HFFc6 (cell line): ENCODE results near the gene GNG7. TPM values are rescaled to one million over a fixed set of nuclear protein-coding genes. Genes with fewer than 3 reads are reported as not detected.
"Not testable (repeated sequence)": the region's sequence is repeated elsewhere in the genome, so short reads cannot be mapped to it uniquely, and the experiment has no call there.

Source experiments
- DNase-seq: peaks from one replicate; pipeline ENCODE4 v3.0.0-alpha.2; 2018
- H3K27ac Mint-ChIP-seq: 2 replicates; pipeline ENCODE4 v1.8.0; 2020; ENCODE audit warnings: mild to moderate bottlenecking, mixed read lengths
- H3K27me3 Mint-ChIP-seq: 2 replicates; pipeline ENCODE4 v1.8.0; 2021; ENCODE audit warnings: mild to moderate bottlenecking, moderate library complexity, mixed read lengths; ENCODE audit not compliant: insufficient read depth
- H3K36me3 Mint-ChIP-seq: 2 replicates; pipeline ENCODE4 v1.8.0; 2021; ENCODE audit warnings: low read depth, mixed read lengths
- H3K4me1 Mint-ChIP-seq: 2 replicates; pipeline ENCODE4 v1.8.0; 2020; ENCODE audit warnings: low read depth, mixed read lengths
- H3K4me3 Mint-ChIP-seq: 2 replicates; pipeline ENCODE4 v1.8.0; 2020; ENCODE audit warnings: mild to moderate bottlenecking, moderate library complexity, mixed read lengths
- H3K9me3 Mint-ChIP-seq: 2 replicates; pipeline ENCODE4 v1.8.0; 2020; ENCODE audit warnings: mild to moderate bottlenecking, mixed read lengths
- CTCF ChIP-seq: fragments of 200-600 bp; sonication (generic); IDR thresholded peaks from 2 replicates; pipeline ENCODE4 v1.5.0; 2021; ENCODE audit warnings: antibody characterized with exemption, mild to moderate bottlenecking
- total RNA-seq, 6 experiments: library from RNA; stranded (reverse); fragmentation: NEBNext Ultra II Directional; extraction: Animal tissue kit (Norgen Biotek cat#: 25700); gene quantifications; 2 replicates in 1 of 6; 3 replicates in 5 of 6; pipeline ENCODE4 v1.2.3, GENCODE V29; 2021

Gene GNG7
- total RNA-seq, 6 experiments from 2014 or later = 0.09 to 0.29 (median 0.11) TPM; not detected in 1

DNA sequence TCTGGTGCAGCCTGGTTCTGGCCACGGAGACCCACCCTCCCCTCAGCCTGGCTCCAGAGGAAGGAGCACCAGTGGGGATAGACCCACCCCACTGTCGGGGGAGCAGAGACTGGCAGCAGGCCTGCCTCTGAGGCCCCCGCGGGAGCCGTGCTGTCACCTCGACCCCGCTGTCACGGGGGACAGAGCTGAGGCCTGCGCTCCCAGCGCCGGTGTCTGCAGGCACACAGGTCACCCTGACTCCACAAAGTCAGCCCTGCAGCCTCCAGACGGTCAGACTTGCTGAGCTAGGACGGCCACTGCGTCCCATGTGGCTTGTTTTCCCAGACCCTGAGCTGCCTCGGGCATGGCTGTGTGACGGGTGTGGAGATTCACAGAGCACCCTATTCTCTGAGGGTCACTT is 32.3 kb downstream of the GNG7 start:
- Mint-ChIP-seq H3K36me3 (no peaks in the 10 kb centered on the region), H3K27me3 (peaks cover 36% of the 10 kb centered on the region), H3K4me1 (no peaks in the 10 kb centered on the region), H3K9me3 (no peaks in the 10 kb centered on the region), H3K27ac (no peak overlapping the region), H3K4me3 (no peak overlapping the region)
- no peak for DNase-seq
- no peak for TF ChIP-seq CTCF

GRCh38 chr19:2668175-2668763 is 34.2 kb downstream of the GNG7 start:
- no peak overlapping the region for H3K4me3 Mint-ChIP-seq
- H3K9me3 Mint-ChIP-seq = no peaks in the 10 kb centered on the region
- no peak for DNase-seq

DNA sequence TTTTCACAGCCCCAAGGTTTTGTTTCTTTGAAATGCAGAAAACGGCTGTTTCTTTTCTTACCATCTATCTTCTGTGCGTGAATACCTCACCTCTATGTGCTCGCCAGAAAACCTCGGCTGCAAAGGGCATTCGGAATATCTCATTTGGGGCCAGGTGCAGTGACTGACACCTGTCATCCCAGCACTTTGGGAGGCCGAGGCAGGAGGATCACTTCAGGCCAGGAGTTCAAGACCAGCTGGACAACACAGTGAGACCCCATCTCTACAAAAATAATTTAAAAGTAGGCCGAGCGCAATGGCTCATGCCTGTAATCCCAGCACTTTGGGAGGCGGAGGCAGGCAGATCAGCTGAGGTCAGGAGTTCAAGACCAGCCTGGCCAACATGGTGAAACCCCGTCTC is 35.1 kb downstream of the GNG7 start:
- H3K36me3 Mint-ChIP-seq, H3K9me3 Mint-ChIP-seq, H3K4me3 Mint-ChIP-seq, DNase-seq, H3K4me1 Mint-ChIP-seq, H3K27ac Mint-ChIP-seq: not testable (repeated sequence)
- H3K27me3 Mint-ChIP-seq = peaks cover 22% of the 10 kb centered on the region

More at GRCh38 chr19:2668175-2668763, 34.2 kb downstream of the GNG7 start:
- Mint-ChIP-seq H3K36me3 (no peaks in the 10 kb centered on the region), H3K4me1 (no peaks in the 10 kb centered on the region), H3K27ac (no peak overlapping the region), H3K27me3 (peaks cover 24% of the 10 kb centered on the region)
- TF ChIP-seq CTCF = no peak

DNA sequence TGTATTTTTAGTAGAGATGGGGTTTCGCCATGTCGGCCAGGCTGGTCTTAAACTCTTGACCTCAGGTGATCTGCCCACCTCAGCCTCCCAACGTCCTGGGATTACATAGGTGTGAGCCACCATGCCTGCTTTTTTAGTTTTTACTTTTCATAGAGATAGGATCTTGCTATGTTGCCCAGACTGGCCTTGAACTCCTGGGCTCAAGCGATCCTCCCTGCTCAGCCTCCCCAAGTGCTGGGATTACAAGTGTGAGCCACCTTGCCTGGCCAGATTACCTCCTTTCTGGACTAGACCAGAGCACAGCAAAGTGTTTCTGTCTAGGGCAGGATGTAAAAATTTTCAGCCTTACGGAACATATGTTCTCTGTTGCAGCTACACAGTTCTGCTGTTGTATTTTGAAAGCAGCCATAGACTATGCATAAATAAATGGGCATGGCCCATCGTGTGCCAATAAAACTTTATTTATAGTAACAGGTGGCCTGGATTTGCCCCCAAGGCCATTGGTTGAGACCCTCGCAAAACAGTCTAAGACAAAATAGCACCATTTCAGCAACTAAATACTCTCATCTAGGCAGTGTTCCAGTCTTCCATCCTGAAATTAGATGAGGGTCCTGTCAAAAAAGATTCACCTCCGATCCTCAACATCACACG is 36.0 kb downstream of the GNG7 start:
- Mint-ChIP-seq H3K9me3 (no peaks in the 10 kb centered on the region), H3K27ac (no peak overlapping the region), H3K4me1 (no peaks in the 10 kb centered on the region), H3K36me3 (peaks cover 4% of the 10 kb centered on the region; the same call in 1 of the 2 replicates), H3K27me3 (peaks cover 22% of the 10 kb centered on the region), H3K4me3 (no peak overlapping the region)
- TF ChIP-seq CTCF = no peak
- no peak for DNase-seq

- H3K36me3 Mint-ChIP-seq = peaks cover 4% of the 10 kb centered on the region; the same call in 1 of the 2 replicates
- peaks cover 24% of the 10 kb centered on the region for H3K27me3 Mint-ChIP-seq
- TF ChIP-seq CTCF = no peak
- no peaks in the 10 kb centered on the region for H3K9me3 Mint-ChIP-seq
- H3K4me3 Mint-ChIP-seq = no peak overlapping the region
- H3K4me1 Mint-ChIP-seq = no peaks in the 10 kb centered on the region
- H3K27ac Mint-ChIP-seq = no peak overlapping the region
- no peak for DNase-seq
Measured at GRCh38 chr19:2665103-2665502, 37.4 kb downstream of the GNG7 start.

- Mint-ChIP-seq H3K4me3 (no peak overlapping the region), H3K4me1 (no peaks in the 10 kb centered on the region), H3K27ac (no peak overlapping the region), H3K36me3 (peaks cover 4% of the 10 kb centered on the region; the same call in 1 of the 2 replicates), H3K27me3 (peaks cover 19% of the 10 kb centered on the region), H3K9me3 (no peaks in the 10 kb centered on the region)
- DNase-seq = no peak
- peak; percentile 50 for TF ChIP-seq CTCF
Measured at GRCh38 chr19:2663920-2664571, 38.4 kb downstream of the GNG7 start.
